Vagina (tissue), 2 donors: Measurements from ENCODE around the gene TEX2.

Experiments used
- CTCF ChIP-seq, 3 experiments: fragments of 450-650 bp in 2 of 3; fragments of 200-600 bp in 1 of 3; sonication (generic) in 1 of 3; IDR thresholded peaks; one replicate each; pipeline ENCODE4 v1.5.1; 2017 to 2019; ENCODE audit warnings: antibody characterized with exemption in 3 of 3, mild to moderate bottlenecking in 2 of 3, moderate library complexity in 2 of 3
- POLR2A ChIP-seq, 2 donors: fragments of 450-650 bp; IDR thresholded peaks; one replicate each; pipeline ENCODE4 v1.6.1; 2017; ENCODE audit warnings: antibody characterized with exemption in 2 of 2, mild to moderate bottlenecking in 2 of 2, moderate library complexity in 2 of 2
- POLR2AphosphoS5 ChIP-seq, 2 donors: sonication (generic); formaldehyde crosslinking; IDR thresholded peaks; one replicate each; pipeline ENCODE4 v1.9.0; 2017; ENCODE audit warnings: antibody characterized with exemption in 2 of 2, mild to moderate bottlenecking in 2 of 2, low read depth in 1 of 2; ENCODE audit not compliant: insufficient read depth in 1 of 2

GRCh38 chr17:64234961-64235360 lies 28.1 kb downstream of the TEX2 start:
- TF ChIP-seq CTCF (IDR thresholded peaks at IDR 0.05) (no peak), POLR2AphosphoS5 (IDR thresholded peaks at IDR 0.05; ENCODE audit: insufficient read depth in 1 of 2, low read depth in 1 of 2) (no peak), POLR2A (IDR thresholded peaks at IDR 0.05) (no peak)
